MM.1S (cell line): ENCODE measurements around the gene CCDC27.

Source experiments
- DNase-seq: peaks from one replicate; pipeline ENCODE4 v3.0.0-alpha.2; 2015
- H2AFZ ChIP-seq: fragments of 300-600 bp; sonication (generic); 2 replicates; pipeline ENCODE4 v1.6.0; 2016; ENCODE audit warnings: antibody characterized with exemption, low read length
- H3F3A ChIP-seq: fragments of 300-600 bp; sonication (generic); 2 replicates; pipeline ENCODE4 v1.6.1; 2016; ENCODE audit warnings: mild to moderate bottlenecking, antibody characterized with exemption, low read length, moderate library complexity, mixed read lengths; ENCODE audit not compliant: insufficient read depth
- H3K27ac ChIP-seq: fragments of 300-600 bp; sonication (generic); 2 replicates; pipeline ENCODE4 v1.5.1; 2016; ENCODE audit warnings: mild to moderate bottlenecking, low read length
- H3K27me3 ChIP-seq: fragments of 300-600 bp; sonication (generic); replicated peaks from 2 replicates; pipeline ENCODE4 v1.6.0; 2016; ENCODE audit warnings: low read length; ENCODE audit not compliant: insufficient read depth
- H3K36me3 ChIP-seq: fragments of 300-600 bp; sonication (generic); replicated peaks from 2 replicates; pipeline ENCODE4 v1.6.1; 2016; ENCODE audit warnings: mild to moderate bottlenecking, low read length, mixed read lengths; ENCODE audit not compliant: insufficient read depth
- H3K4me1 ChIP-seq: fragments of 300-600 bp; sonication (generic); 2 replicates; pipeline ENCODE4 v1.6.1; 2016; ENCODE audit warnings: low read length, mixed read lengths
- H3K4me2 ChIP-seq: fragments of 300-600 bp; sonication (generic); 2 replicates; pipeline ENCODE4 v1.6.0; 2016; ENCODE audit warnings: low read depth, low read length
- H3K4me3 ChIP-seq: fragments of 300-600 bp; sonication (generic); 2 replicates; pipeline ENCODE4 v1.5.1; 2016; ENCODE audit warnings: low read length, mixed read lengths
- H3K79me2 ChIP-seq: fragments of 300-600 bp; sonication (generic); 2 replicates; pipeline ENCODE4 v1.6.1; 2016; ENCODE audit warnings: mixed run types, low read length, mixed read lengths
- H3K9ac ChIP-seq: fragments of 300-600 bp; sonication (generic); 2 replicates; pipeline ENCODE4 v1.6.1; 2016; ENCODE audit warnings: low read length, mixed read lengths
- H3K9me2 ChIP-seq: fragments of 300-600 bp; sonication (generic); replicated peaks from 2 replicates; pipeline ENCODE4 v1.6.1; 2016; ENCODE audit warnings: mild to moderate bottlenecking, low read length, mixed read lengths; ENCODE audit not compliant: insufficient read depth
- H3K9me3 ChIP-seq: fragments of 300-600 bp; sonication (generic); replicated peaks from 2 replicates; pipeline ENCODE4 v1.6.1; 2016; ENCODE audit warnings: mild to moderate bottlenecking, low read length, mixed read lengths; ENCODE audit not compliant: insufficient read depth
- H4K20me1 ChIP-seq: fragments of 300-600 bp; sonication (generic); 2 replicates; pipeline ENCODE4 v1.6.1; 2016; ENCODE audit warnings: mild to moderate bottlenecking, low read length, moderate library complexity, mixed read lengths; ENCODE audit not compliant: insufficient read depth
- EZH2 ChIP-seq: fragments of 300-600 bp; sonication (generic); optimal IDR thresholded peaks from 2 replicates; pipeline ENCODE3; 2017; ENCODE audit warnings: low read depth, mild to moderate bottlenecking, antibody characterized with exemption, low read length, mixed read lengths
- EZH2phosphoT487 ChIP-seq: fragments of 300-600 bp; sonication (generic); IDR thresholded peaks from 2 replicates; pipeline ENCODE4 v1.6.1; 2018; ENCODE audit warnings: antibody characterized with exemption, low read length
- TF ChIP-seq, protein P1 (sequence below): fragments of 300-600 bp; sonication (generic); IDR thresholded peaks from 2 replicates; pipeline ENCODE4 v1.5.1; 2016; ENCODE audit warnings: antibody characterized with exemption, low read length, mixed read lengths

The CCDC27 gene

DNA sequence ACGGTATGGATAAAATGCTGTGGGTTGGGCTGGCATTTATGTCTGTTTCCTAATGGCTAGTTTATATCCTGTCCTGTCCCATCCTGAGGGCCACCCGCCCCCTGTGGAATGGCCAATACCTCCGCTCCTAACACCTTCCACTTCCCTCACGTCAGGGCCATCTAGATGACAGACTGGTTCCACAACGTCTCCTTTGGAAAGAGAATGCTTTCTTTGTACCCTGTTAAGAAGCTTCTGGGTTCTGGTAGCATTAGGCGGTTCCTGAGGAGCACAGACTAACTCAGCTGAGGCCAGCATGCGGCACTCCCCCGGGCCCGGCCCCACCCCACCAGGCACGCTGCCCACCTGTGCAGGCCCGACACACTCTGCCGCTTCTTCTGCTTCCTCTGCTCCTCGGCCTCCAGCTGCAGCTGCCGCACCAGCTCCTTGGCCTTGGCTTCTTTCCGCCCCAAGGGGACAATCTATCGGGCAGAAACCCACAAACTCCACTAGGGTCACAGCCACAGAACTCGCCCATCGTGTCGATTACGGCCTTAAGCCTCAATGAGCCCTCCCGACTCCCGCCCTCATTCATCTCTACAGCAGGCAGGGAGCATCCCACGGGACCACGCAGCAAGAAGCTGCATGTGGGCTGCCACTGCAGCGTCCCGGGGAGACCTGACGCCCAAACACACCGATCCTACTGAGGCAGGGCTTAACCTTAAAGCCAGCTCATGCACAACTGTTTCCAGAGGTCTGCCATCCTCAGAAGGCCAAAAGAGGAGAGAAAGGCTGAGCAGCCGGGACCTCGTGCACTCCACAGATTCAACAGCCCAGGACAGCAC lies 31.6 kb downstream of the CCDC27 start:
- no peaks in the 10 kb centered on the region for H4K20me1 ChIP-seq
- peaks cover 15% of the 10 kb centered on the region for H3K79me2 ChIP-seq
- no peak overlapping the region for H3K4me3 ChIP-seq
- H3K4me1 ChIP-seq: no peaks in the 10 kb centered on the region
- H3K9me2 ChIP-seq: no peaks in the 10 kb centered on the region
- no peak for TF ChIP-seq EZH2phosphoT487
- TF ChIP-seq, protein P1, sequence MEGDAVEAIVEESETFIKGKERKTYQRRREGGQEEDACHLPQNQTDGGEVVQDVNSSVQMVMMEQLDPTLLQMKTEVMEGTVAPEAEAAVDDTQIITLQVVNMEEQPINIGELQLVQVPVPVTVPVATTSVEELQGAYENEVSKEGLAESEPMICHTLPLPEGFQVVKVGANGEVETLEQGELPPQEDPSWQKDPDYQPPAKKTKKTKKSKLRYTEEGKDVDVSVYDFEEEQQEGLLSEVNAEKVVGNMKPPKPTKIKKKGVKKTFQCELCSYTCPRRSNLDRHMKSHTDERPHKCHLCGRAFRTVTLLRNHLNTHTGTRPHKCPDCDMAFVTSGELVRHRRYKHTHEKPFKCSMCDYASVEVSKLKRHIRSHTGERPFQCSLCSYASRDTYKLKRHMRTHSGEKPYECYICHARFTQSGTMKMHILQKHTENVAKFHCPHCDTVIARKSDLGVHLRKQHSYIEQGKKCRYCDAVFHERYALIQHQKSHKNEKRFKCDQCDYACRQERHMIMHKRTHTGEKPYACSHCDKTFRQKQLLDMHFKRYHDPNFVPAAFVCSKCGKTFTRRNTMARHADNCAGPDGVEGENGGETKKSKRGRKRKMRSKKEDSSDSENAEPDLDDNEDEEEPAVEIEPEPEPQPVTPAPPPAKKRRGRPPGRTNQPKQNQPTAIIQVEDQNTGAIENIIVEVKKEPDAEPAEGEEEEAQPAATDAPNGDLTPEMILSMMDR: no peak
- no peak for TF ChIP-seq EZH2
- H3K36me3 ChIP-seq: 0 out of 2 replicates have a peak, but pooled peaks cover 11% of the 10 kb centered on the region
- no peaks in the 10 kb centered on the region for H3K27me3 ChIP-seq
- DNase-seq: no peak
- no peak overlapping the region for H3K27ac ChIP-seq
- no peaks in the 10 kb centered on the region for H3F3A ChIP-seq
- H2AFZ ChIP-seq: no peak overlapping the region
- no peak overlapping the region for H3K9ac ChIP-seq
- no peak overlapping the region for H3K4me2 ChIP-seq
- H3K9me3 ChIP-seq: no peaks in the 10 kb centered on the region

- TF ChIP-seq EZH2phosphoT487: no peak
- Histone ChIP-seq H3K36me3 (0 out of 2 replicates have a peak, but pooled peaks cover 10% of the 10 kb centered on the region), H3K4me3 (no peak overlapping the region), H3K9ac (no peak overlapping the region), H3K9me2 (no peaks in the 10 kb centered on the region), H3K79me2 (peaks cover 27% of the 10 kb centered on the region), H3K9me3 (no peaks in the 10 kb centered on the region), H3K27me3 (no peaks in the 10 kb centered on the region), H3K4me1 (no peaks in the 10 kb centered on the region), H3K27ac (no peak overlapping the region), H3K4me2 (no peak overlapping the region), H3F3A (no peaks in the 10 kb centered on the region), H2AFZ (no peak overlapping the region), H4K20me1 (no peaks in the 10 kb centered on the region)
- no peak for DNase-seq
Observed at GRCh38 chr1:3785045-3785444, 32.8 kb downstream of the CCDC27 start.

DNA sequence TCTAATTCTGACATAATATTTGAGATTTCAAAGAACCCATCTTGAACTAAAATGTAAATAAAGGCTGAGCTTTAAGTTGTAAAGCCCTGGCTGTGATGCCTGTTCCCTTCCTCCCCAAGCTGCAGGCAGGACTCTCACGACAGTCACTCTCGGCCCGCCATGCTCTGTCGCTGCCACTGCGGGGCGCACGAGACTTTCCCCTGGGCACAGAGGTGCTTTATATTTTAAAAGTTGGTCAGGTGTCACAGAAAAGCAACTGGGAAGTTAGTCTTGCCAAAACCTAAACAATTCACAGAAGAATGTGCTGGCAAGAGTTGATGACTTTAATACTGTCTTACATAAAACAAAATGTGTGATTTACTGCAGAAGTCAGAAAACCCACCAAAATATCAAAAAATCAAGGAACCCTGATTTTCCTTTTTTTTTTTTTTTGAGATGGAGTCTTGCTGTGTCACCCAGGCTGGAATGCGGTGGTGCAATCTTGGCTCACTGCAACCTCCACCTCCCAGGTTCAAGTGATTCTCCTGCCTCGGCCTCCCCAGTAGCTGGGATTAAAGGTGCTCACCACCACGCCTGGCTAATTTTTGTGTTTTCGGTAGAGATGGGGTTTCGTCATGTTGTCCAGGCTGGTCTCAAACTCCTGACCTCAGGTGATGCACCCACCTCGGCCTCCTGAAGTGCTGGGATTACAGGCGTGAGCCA lies 33.4 kb downstream of the CCDC27 start:
- H3K9ac ChIP-seq: no peak overlapping the region
- H3K27ac ChIP-seq: no peak overlapping the region
- H3F3A ChIP-seq: no peaks in the 10 kb centered on the region
- no peaks in the 10 kb centered on the region for H3K4me1 ChIP-seq
- no peaks in the 10 kb centered on the region for H3K9me3 ChIP-seq
- H4K20me1 ChIP-seq: no peaks in the 10 kb centered on the region
- no peak overlapping the region for H3K4me3 ChIP-seq
- TF ChIP-seq EZH2phosphoT487 (no peak), EZH2 (no peak)
- TF ChIP-seq, protein P1: no peak
- no peaks in the 10 kb centered on the region for H3K27me3 ChIP-seq
- H3K4me2 ChIP-seq: no peak overlapping the region
- H3K79me2 ChIP-seq: peaks cover 32% of the 10 kb centered on the region
- H3K9me2 ChIP-seq: no peaks in the 10 kb centered on the region
- 0 out of 2 replicates have a peak, but pooled peaks cover 5% of the 10 kb centered on the region for H3K36me3 ChIP-seq
- no peak overlapping the region for H2AFZ ChIP-seq
- DNase-seq: no peak
